ENCODE measurements around the gene WWOX. TPM values are rescaled to one million over a fixed set of nuclear protein-coding genes. Genes with fewer than 3 reads are reported as not detected.

WWOX gene
- total and polyA plus RNA-seq, 2 donors (not counting 3 experiments of a cell fraction or from before 2014, with no cell fraction given) = 6.2 to 12.5 TPM

DNA sequence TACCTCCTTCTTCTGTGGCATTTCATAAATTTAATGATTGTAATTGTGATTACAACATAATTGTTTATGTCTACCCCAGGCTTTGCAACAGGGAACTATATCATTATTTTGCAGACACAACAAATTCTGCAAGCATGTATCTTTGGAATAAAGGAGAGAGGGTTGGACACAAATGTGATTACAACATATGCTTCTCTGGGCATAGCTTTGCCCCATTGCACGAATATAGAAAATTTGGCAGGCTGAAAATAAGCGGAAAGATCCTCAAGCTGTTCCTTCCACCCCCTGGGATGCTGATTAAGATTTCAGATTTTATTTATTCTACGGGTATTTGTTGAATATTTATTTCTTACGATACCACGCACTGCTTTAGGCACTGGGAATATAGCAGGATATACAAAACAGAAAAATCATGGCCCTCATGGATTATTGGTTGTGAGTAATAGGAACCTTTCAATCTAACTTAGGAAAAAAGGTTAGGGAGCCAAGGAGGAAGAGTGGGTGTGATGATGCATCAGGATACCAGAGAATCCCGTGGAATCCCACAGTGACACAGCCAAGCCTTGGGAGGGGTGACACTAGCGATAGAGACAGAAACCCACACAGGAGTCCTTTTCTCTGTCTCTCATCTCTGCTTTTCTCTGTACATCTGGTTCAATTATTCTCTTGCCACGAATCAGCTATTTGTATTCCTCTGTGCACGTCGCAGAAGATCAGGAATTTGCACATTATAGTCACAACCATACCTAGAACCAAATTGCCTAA lies 980.4 kb downstream of the WWOX start:
- TF ChIP-seq, protein P1, sequence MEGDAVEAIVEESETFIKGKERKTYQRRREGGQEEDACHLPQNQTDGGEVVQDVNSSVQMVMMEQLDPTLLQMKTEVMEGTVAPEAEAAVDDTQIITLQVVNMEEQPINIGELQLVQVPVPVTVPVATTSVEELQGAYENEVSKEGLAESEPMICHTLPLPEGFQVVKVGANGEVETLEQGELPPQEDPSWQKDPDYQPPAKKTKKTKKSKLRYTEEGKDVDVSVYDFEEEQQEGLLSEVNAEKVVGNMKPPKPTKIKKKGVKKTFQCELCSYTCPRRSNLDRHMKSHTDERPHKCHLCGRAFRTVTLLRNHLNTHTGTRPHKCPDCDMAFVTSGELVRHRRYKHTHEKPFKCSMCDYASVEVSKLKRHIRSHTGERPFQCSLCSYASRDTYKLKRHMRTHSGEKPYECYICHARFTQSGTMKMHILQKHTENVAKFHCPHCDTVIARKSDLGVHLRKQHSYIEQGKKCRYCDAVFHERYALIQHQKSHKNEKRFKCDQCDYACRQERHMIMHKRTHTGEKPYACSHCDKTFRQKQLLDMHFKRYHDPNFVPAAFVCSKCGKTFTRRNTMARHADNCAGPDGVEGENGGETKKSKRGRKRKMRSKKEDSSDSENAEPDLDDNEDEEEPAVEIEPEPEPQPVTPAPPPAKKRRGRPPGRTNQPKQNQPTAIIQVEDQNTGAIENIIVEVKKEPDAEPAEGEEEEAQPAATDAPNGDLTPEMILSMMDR (IDR thresholded peaks at IDR 0.05; ENCODE audit: extremely low read depth in 1 of 2, insufficient read depth in 1 of 2, low read depth in 1 of 2, low read length in 2 of 2) = no peak
- TF ChIP-seq EZH2 (IDR thresholded peaks at IDR 0.05; ENCODE audit: borderline replicate concordance, low read depth, low read length, severe bottlenecking) = no peak
- no peak for TF ChIP-seq MYC (IDR thresholded peaks at IDR 0.05; ENCODE audit: low read depth, low read length)
- TF ChIP-seq FOS (IDR thresholded peaks at IDR 0.05; ENCODE audit: borderline replicate concordance, insufficient read depth, low read length) = no peak
- no peak for TF ChIP-seq POLR2AphosphoS5 (IDR thresholded peaks at IDR 0.05; ENCODE audit: insufficient read depth, low read depth, low read length)
- TF ChIP-seq GATA2 (IDR thresholded peaks at IDR 0.05; ENCODE audit: insufficient read depth, insufficient read length, low read depth, low read length) = no peak
- no peak for TF ChIP-seq JUN (IDR thresholded peaks at IDR 0.05; ENCODE audit: borderline replicate concordance, insufficient read depth, insufficient read length, low read depth)
- no peak for TF ChIP-seq POLR2A (IDR thresholded peaks at IDR 0.05; ENCODE audit: low read depth, low read length)
- TF ChIP-seq, protein P2, sequence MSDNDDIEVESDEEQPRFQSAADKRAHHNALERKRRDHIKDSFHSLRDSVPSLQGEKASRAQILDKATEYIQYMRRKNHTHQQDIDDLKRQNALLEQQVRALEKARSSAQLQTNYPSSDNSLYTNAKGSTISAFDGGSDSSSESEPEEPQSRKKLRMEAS (IDR thresholded peaks at IDR 0.05; ENCODE audit: insufficient read depth, insufficient read length) = no peak
- Histone ChIP-seq H2AFZ (ENCODE audit: low read depth, low read length) (no peak overlapping the region), H3K79me2 (ENCODE audit: control insufficient read depth, insufficient read depth, low read length) (no peaks in the 10 kb centered on the region), H3K9me3 (replicated peaks; ENCODE audit: control insufficient read depth, insufficient read depth, low read length) (peaks cover 2% of the 10 kb centered on the region), H3K27me3 (ENCODE audit: control insufficient read depth in 2 of 2, insufficient read depth in 2 of 2, low read length in 2 of 2) (no peaks in the 10 kb centered on the region), H4K20me1 (replicated peaks; ENCODE audit: control insufficient read depth, extremely low read depth, insufficient read depth, low read length) (no peaks in the 10 kb centered on the region), H3K4me3 (replicated peaks in 1 of 3; ENCODE audit: insufficient read depth in 1 of 3, low read depth in 1 of 3, low read length in 3 of 3) (no peak overlapping the region), H3K36me3 (ENCODE audit: control insufficient read depth in 2 of 2, extremely low read depth in 1 of 2, insufficient read depth in 2 of 2, low read length in 2 of 2) (no peaks in the 10 kb centered on the region), H3K4me1 (ENCODE audit: control insufficient read depth, extremely low read depth, insufficient read depth, low read length) (no peaks in the 10 kb centered on the region), H3K9ac (replicated peaks; ENCODE audit: extremely low read depth, insufficient read depth, low read length) (no peak overlapping the region), H3K27ac (ENCODE audit: insufficient read depth, low read depth, low read length) (no peak overlapping the region), H3K4me2 (ENCODE audit: insufficient read depth, low read length) (no peak overlapping the region), H3K9me1 (replicated peaks; ENCODE audit: control insufficient read depth, extremely low read depth, insufficient read depth, low read length) (no peaks in the 10 kb centered on the region)
- ChIA-PET POLR2A (no interaction called here), CTCF (no interaction called here)
- intact Hi-C loops (cut with micrococcal nuclease) = no loop called here
- BruUV-seq (replicated peaks) = no TSS peak
- FAIRE-seq = no peak
- DNase-seq (ENCODE audit: low read depth, low spot score) = no peak
- dilution Hi-C loops (cut with MboI; ENCODE audit: extremely low pct_ligation_motif_present, low sequenced_read_pairs) = no loop called here
